ENCODE data around the gene WNK3. TPM values are rescaled to one million over a fixed set of nuclear protein-coding genes. Genes with fewer than 3 reads are reported as not detected.

WNK3 gene
- total and polyA plus RNA-seq, 2 donors (not counting 1 experiment from before 2014, with no cell fraction given): 0.12 to 1.2 TPM

- POLR2A ChIA-PET: no interaction called here
- H3K4me2 ChIP-seq (replicated peaks; ENCODE audit: low read depth, low read length, poor library complexity, severe bottlenecking): no peak overlapping the region
- no peak overlapping the region for H3K4me3 ChIP-seq (ENCODE audit: control extremely low read depth in 1 of 5, extremely low read depth in 1 of 5, insufficient read depth in 1 of 5, low read depth in 2 of 5, low read length in 4 of 5)
- no peak overlapping the region for H3K27ac ChIP-seq (ENCODE audit: low read length in 2 of 2)
- peaks cover 0 to 7% of the 10 kb centered on the region in 2 experiments for H3K36me3 ChIP-seq (replicated peaks in 1 of 2; ENCODE audit: control extremely low read depth in 1 of 2, control insufficient read depth in 1 of 2, extremely low read depth in 1 of 2, insufficient read depth in 2 of 2, low read length in 1 of 2)
- intact Hi-C loops (cut with micrococcal nuclease): no loop called here
- no peak overlapping the region for H3K9ac ChIP-seq (ENCODE audit: low read length)
- H3K4me1 ChIP-seq (ENCODE audit: control insufficient read depth in 2 of 2, insufficient read depth in 2 of 2, low read length in 2 of 2): peaks cover 0 to 4% of the 10 kb centered on the region in 2 donors
- CTCF ChIA-PET: no interaction called here
- Mint-ChIP-seq H3K27ac (no peak overlapping the region), H3K9me3 (ENCODE audit: insufficient read depth) (no peaks in the 10 kb centered on the region), H3K27me3 (no peaks in the 10 kb centered on the region), H3K4me1 (peaks cover 12% of the 10 kb centered on the region), H3K4me3 (no peak overlapping the region)
- no peak overlapping the region for H2AFZ ChIP-seq (ENCODE audit: insufficient read depth, low read depth, low read length, poor library complexity, severe bottlenecking)
- H4K20me1 ChIP-seq (ENCODE audit: control insufficient read depth, insufficient read depth, low read length, poor library complexity, severe bottlenecking): no peaks in the 10 kb centered on the region
- TF ChIP-seq, protein P1, sequence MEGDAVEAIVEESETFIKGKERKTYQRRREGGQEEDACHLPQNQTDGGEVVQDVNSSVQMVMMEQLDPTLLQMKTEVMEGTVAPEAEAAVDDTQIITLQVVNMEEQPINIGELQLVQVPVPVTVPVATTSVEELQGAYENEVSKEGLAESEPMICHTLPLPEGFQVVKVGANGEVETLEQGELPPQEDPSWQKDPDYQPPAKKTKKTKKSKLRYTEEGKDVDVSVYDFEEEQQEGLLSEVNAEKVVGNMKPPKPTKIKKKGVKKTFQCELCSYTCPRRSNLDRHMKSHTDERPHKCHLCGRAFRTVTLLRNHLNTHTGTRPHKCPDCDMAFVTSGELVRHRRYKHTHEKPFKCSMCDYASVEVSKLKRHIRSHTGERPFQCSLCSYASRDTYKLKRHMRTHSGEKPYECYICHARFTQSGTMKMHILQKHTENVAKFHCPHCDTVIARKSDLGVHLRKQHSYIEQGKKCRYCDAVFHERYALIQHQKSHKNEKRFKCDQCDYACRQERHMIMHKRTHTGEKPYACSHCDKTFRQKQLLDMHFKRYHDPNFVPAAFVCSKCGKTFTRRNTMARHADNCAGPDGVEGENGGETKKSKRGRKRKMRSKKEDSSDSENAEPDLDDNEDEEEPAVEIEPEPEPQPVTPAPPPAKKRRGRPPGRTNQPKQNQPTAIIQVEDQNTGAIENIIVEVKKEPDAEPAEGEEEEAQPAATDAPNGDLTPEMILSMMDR (IDR thresholded peaks at IDR 0.05): no peak
- TF ChIP-seq EZH2 (IDR thresholded peaks at IDR 0.05; ENCODE audit: borderline replicate concordance, insufficient read depth, low read depth, low read length, poor library complexity, severe bottlenecking): no peak
- DNase-seq: no peak
- H3K27me3 ChIP-seq (replicated peaks in 1 of 4; ENCODE audit: control extremely low read depth in 1 of 4, control insufficient read depth in 3 of 4, insufficient read depth in 4 of 4, low read length in 3 of 4): no peaks in the 10 kb centered on the region
- no peak for ATAC-seq (ENCODE audit: low read depth)
- H3K9me3 ChIP-seq (ENCODE audit: control extremely low read depth in 1 of 3, control insufficient read depth in 2 of 3, insufficient read depth in 1 of 3, low read length in 2 of 3): no peaks in the 10 kb centered on the region
- peaks cover 5% of the 10 kb centered on the region for H3K79me2 ChIP-seq (ENCODE audit: control insufficient read depth, insufficient read depth, low read length)
Observed at GRCh38 chrX:54171091-54171490, 186.8 kb downstream of the WNK3 start.

DNA sequence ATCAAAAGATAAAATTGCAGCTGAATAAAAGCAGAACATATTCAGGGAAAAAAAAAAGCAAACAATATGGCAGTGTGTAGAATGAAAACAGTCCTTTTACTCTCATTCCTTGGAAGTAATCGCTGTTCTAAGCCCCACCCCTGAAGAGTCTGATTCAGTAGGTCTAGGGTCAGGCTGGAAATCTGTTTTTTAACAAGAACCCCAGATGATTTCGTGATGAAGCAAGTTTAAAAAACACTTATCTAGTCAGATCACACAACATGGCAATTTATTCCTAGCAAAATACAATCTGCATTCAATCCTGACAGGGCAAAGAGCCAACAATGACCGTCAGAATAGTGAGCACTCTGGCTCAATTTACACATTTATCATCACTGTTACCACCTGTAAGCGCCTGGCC, 190.9 kb downstream of the WNK3 start:
- ATAC-seq (ENCODE audit: low read depth) (no peak), DNase-seq (no peak)
- no peak overlapping the region for H3K4me2 ChIP-seq (replicated peaks; ENCODE audit: low read depth, low read length, poor library complexity, severe bottlenecking)
- ChIA-PET CTCF (no interaction called here), POLR2A (no interaction called here)
- H3K27ac Mint-ChIP-seq: no peak overlapping the region
- no peak overlapping the region for H3K27ac ChIP-seq (ENCODE audit: low read length in 2 of 2)
- no peak overlapping the region for H3K4me3 Mint-ChIP-seq
- no peaks in the 10 kb centered on the region for H3K27me3 Mint-ChIP-seq
- TF ChIP-seq, protein P1 (IDR thresholded peaks at IDR 0.05): no peak
- no peak for TF ChIP-seq EZH2 (IDR thresholded peaks at IDR 0.05; ENCODE audit: borderline replicate concordance, insufficient read depth, low read depth, low read length, poor library complexity, severe bottlenecking)
- no peaks in the 10 kb centered on the region for H3K36me3 ChIP-seq (replicated peaks in 1 of 2; ENCODE audit: control extremely low read depth in 1 of 2, control insufficient read depth in 1 of 2, extremely low read depth in 1 of 2, insufficient read depth in 2 of 2, low read length in 1 of 2)
- no peaks in the 10 kb centered on the region for H3K4me1 ChIP-seq (ENCODE audit: control insufficient read depth in 2 of 2, insufficient read depth in 2 of 2, low read length in 2 of 2)
- 83% methylated on average over 1 of the region's 4 CpGs for WGBS (ENCODE audit: insufficient coverage)
- H2AFZ ChIP-seq (ENCODE audit: insufficient read depth, low read depth, low read length, poor library complexity, severe bottlenecking): no peak overlapping the region
- H4K20me1 ChIP-seq (ENCODE audit: control insufficient read depth, insufficient read depth, low read length, poor library complexity, severe bottlenecking): no peaks in the 10 kb centered on the region
- intact Hi-C loops (cut with micrococcal nuclease): no loop called here
- no peaks in the 10 kb centered on the region for H3K79me2 ChIP-seq (ENCODE audit: control insufficient read depth, insufficient read depth, low read length)
- no peak overlapping the region for H3K4me3 ChIP-seq (ENCODE audit: control extremely low read depth in 1 of 5, extremely low read depth in 1 of 5, insufficient read depth in 1 of 5, low read depth in 2 of 5, low read length in 4 of 5)
- H3K4me1 Mint-ChIP-seq: no peaks in the 10 kb centered on the region
- no peak overlapping the region for H3K9ac ChIP-seq (ENCODE audit: low read length)
- H3K9me3 ChIP-seq (ENCODE audit: control extremely low read depth in 1 of 3, control insufficient read depth in 2 of 3, insufficient read depth in 1 of 3, low read length in 2 of 3): no peaks in the 10 kb centered on the region
- H3K9me3 Mint-ChIP-seq (ENCODE audit: insufficient read depth): no peaks in the 10 kb centered on the region
- H3K27me3 ChIP-seq (replicated peaks in 1 of 4; ENCODE audit: control extremely low read depth in 1 of 4, control insufficient read depth in 3 of 4, insufficient read depth in 4 of 4, low read length in 3 of 4): no peaks in the 10 kb centered on the region
